Upper lobe of right lung (tissue), 1 donor: ENCODE measurements around the gene FRMD6. TPM values are rescaled to one million over a fixed set of nuclear protein-coding genes. Genes with fewer than 3 reads are reported as not detected.

Source experiments
- ATAC-seq: fragments of 200-7000 bp; cut with Tn5 transposase; one replicate; pipeline ENCODE4 v1.9.1; 2020; ENCODE audit warnings: mild to moderate bottlenecking, moderate library complexity
- DNase-seq: peaks from one replicate; pipeline ENCODE4 v3.0.0-alpha.2; 2020
- H3K27ac ChIP-seq: fragments of 200-600 bp; one replicate; pipeline ENCODE4 v1.8.0; 2022
- H3K27me3 ChIP-seq: fragments of 200-600 bp; one replicate; pipeline ENCODE4 v1.8.0; 2022; ENCODE audit warnings: mild to moderate bottlenecking
- H3K36me3 ChIP-seq: fragments of 200-600 bp; one replicate; pipeline ENCODE4 v1.8.0; 2022
- H3K4me1 ChIP-seq: fragments of 200-600 bp; one replicate; pipeline ENCODE4 v1.8.0; 2022
- H3K4me3 ChIP-seq: fragments of 200-600 bp; one replicate; pipeline ENCODE4 v1.8.0; 2022; ENCODE audit warnings: mild to moderate bottlenecking
- H3K9me3 ChIP-seq: fragments of 200-600 bp; one replicate; pipeline ENCODE4 v1.8.0; 2022
- intact Hi-C: fragments of 100-400 bp; cut with DNase I; formaldehyde crosslinking; loops from one replicate; pipeline ENCODE4 v1.11.0; 2022
- total RNA-seq: library from RNA; stranded (reverse); fragmentation: NEBNext Ultra II Directional; extraction: Animal tissue kit (Norgen Biotek cat#: 25700); gene quantifications from one replicate; pipeline ENCODE4 v1.2.1, GENCODE V29; 2021
- TF ChIP-seq, protein P1 (sequence below): fragments of 200-600 bp; IDR thresholded peaks from one replicate; pipeline ENCODE4 v1.8.0; 2022; ENCODE audit warnings: antibody characterized with exemption
- donor health status: DM: no; HTN: yes; CAD: no; lungs with severe emphysema.

Gene FRMD6
- total RNA-seq, 1 donor from 2014 or later, result 13.2 TPM

DNA sequence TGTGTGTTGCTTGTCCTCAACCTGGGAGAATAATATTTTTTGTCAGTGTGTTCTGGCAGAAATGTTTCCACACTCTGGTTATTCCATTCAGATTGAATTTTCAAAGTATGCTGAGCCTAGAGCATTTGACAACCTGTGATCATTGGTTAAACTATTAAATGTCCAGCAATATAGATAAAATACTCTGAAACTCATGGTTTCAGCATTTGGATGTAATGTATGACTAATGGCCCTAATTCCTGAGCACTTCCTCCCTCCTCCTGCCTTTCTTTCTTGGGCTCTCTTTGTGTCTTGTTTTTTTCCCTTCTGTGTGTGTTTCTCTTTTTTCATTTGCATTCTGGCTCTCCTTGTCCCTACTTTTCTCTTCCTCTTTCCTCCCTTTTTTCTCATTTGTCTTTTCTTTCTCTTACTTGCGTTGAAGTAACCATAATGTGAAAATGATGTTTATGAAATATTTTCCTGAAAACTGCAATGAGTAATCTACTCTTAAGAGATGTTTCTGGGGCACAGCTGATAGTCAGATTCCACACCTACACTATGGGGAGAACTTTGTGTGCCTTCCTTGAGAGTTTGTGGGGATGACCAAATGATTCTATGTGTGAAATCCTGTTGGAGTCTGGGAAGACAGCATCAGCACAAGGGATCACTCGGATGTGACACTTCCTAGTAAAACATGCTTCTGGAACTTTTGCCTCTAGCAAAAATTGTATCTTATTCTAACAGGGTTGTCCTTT lies 74.6 kb downstream of the FRMD6 start:
- Histone ChIP-seq H3K27me3 (no peaks in the 10 kb centered on the region), H3K36me3 (peaks cover 32% of the 10 kb centered on the region), H3K27ac (no peak overlapping the region), H3K9me3 (no peaks in the 10 kb centered on the region), H3K4me1 (no peaks in the 10 kb centered on the region), H3K4me3 (no peak overlapping the region)
- no peak for ATAC-seq
- DNase-seq, result no peak
- intact Hi-C loops, result no loop called here
- TF ChIP-seq, protein P1, sequence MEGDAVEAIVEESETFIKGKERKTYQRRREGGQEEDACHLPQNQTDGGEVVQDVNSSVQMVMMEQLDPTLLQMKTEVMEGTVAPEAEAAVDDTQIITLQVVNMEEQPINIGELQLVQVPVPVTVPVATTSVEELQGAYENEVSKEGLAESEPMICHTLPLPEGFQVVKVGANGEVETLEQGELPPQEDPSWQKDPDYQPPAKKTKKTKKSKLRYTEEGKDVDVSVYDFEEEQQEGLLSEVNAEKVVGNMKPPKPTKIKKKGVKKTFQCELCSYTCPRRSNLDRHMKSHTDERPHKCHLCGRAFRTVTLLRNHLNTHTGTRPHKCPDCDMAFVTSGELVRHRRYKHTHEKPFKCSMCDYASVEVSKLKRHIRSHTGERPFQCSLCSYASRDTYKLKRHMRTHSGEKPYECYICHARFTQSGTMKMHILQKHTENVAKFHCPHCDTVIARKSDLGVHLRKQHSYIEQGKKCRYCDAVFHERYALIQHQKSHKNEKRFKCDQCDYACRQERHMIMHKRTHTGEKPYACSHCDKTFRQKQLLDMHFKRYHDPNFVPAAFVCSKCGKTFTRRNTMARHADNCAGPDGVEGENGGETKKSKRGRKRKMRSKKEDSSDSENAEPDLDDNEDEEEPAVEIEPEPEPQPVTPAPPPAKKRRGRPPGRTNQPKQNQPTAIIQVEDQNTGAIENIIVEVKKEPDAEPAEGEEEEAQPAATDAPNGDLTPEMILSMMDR, result no peak

DNA sequence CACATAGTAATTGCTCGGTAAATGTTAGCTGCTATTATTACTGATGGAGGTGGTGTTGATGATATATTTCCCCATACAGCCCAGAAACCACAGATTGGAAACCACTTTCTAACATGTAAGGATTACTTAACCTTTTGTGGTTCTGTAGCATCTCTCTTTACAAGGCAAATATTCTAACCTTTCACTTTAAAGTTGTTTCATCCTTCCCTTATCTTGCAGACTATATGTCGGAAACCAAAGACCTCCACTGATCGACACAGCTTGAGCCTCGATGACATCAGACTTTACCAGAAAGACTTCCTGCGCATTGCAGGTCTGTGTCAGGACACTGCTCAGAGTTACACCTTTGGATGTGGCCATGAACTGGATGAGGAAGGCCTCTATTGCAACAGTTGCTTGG lies 75.8 kb downstream of the FRMD6 start:
- DNase-seq (no peak), ATAC-seq (no peak)
- peaks cover 23% of the 10 kb centered on the region for H3K36me3 ChIP-seq
- TF ChIP-seq, protein P1, result no peak
- H3K27me3 ChIP-seq, result no peaks in the 10 kb centered on the region
- no peaks in the 10 kb centered on the region for H3K9me3 ChIP-seq
- intact Hi-C loops, result no loop called here
- no peak overlapping the region for H3K27ac ChIP-seq
- H3K4me1 ChIP-seq, result no peaks in the 10 kb centered on the region
- no peak overlapping the region for H3K4me3 ChIP-seq

DNA sequence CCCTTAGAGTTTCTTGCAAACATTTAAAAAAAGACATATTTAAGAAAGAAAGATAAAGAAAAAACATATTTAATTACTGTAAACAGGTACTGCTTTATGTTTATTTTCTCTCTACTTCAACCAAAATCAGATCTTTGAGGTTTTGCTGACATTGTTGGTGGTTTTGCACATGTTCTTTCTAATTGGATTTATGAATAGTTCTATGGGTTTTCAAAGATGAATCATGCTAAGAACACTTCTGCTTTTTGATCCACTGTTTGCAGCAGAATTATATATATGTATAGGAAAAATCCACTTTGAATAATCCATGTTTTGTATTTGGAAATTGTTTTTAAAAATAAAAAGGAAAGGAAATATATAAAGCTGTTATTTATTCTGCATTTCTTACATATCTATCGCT lies 78.4 kb downstream of the FRMD6 start:
- Histone ChIP-seq H3K4me1 (no peaks in the 10 kb centered on the region), H3K4me3 (no peak overlapping the region), H3K36me3 (peaks cover 17% of the 10 kb centered on the region), H3K27ac (no peak overlapping the region), H3K27me3 (no peaks in the 10 kb centered on the region), H3K9me3 (no peaks in the 10 kb centered on the region)
- no peak for ATAC-seq
- DNase-seq, result no peak
- TF ChIP-seq, protein P1, result no peak
- intact Hi-C loops, result no loop called here

DNA sequence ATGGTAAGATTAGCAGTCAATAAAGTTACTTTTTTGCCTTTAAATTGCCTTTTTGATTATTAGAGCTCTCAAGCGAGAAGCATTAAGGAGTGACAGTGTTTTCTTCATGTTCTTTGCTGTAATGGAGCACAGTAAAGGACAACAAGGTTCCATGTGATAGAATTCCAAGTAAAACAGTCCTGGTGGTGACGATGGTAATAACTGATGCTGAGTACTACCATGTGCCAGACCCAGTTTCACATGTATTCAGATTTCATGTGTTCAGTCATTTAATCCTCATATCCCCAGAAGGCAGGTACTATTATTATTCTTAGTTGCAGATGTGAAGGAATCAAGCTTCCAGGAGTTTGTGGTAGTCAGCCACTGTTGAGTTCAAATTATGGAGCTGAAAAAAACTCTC lies 79.0 kb downstream of the FRMD6 start:
- Histone ChIP-seq H3K27me3 (no peaks in the 10 kb centered on the region), H3K4me3 (no peak overlapping the region), H3K9me3 (no peaks in the 10 kb centered on the region), H3K36me3 (peaks cover 17% of the 10 kb centered on the region), H3K4me1 (no peaks in the 10 kb centered on the region), H3K27ac (no peak overlapping the region)
- intact Hi-C loops, result no loop called here
- DNase-seq, result no peak
- ATAC-seq, result no peak
- TF ChIP-seq, protein P1, result no peak

DNA sequence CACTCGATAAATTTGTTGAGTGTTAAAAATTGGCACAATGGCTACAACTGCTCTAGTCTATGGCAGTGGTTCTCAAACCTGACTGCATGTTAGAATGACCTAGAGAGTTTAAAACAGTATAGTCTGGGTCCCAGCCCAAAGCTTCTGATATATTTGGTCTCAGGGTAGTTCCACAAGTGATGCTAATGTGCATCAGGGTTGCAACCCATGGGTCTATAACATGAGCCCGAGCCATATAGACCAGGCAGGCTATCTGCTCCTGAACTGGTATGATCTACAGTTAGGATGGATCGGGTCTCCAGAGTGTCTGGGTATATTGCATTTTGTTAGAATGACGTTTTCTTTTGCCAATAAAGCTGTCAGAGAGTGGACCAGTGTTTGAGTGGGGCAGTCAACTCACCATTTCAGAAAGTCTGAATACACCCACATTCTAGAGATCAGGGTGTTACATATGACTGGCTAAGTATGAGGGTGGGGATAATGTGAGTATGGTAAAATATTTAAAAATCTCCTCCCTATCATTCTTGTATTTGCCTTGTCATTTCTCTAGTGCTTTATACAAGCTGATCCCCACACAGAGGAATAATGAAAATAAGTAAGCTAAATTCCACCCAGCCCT lies 80.9 kb downstream of the FRMD6 start:
- DNase-seq (no peak), ATAC-seq (no peak)
- intact Hi-C loops, result no loop called here
- no peaks in the 10 kb centered on the region for H3K4me1 ChIP-seq
- no peak overlapping the region for H3K27ac ChIP-seq
- TF ChIP-seq, protein P1, result no peak
- H3K27me3 ChIP-seq, result no peaks in the 10 kb centered on the region
- H3K36me3 ChIP-seq, result peaks cover 6% of the 10 kb centered on the region
- H3K4me3 ChIP-seq, result no peak overlapping the region
- H3K9me3 ChIP-seq, result no peaks in the 10 kb centered on the region
